ENCODE data around the gene FBXO22.

Gene FBXO22

GRCh38 chr15:75985971-75986370 lies 82.3 kb downstream of the FBXO22 start:
- H3K4me3 ChIP-seq (ENCODE audit: low read depth, low read length): no peak overlapping the region
- no peak for TF ChIP-seq CTCF (IDR thresholded peaks at IDR 0.05; ENCODE audit: low read depth, low read length, missing control alignments)
- in situ Hi-C loops (cut with HindIII; ENCODE audit: low sequenced_read_pairs): no loop called here
- DNase-seq (ENCODE audit: low read depth): no peak

- no peak for TF ChIP-seq CTCF (IDR thresholded peaks at IDR 0.05; ENCODE audit: low read depth, low read length, missing control alignments)
- DNase-seq (ENCODE audit: low read depth): no peak
- H3K4me3 ChIP-seq (ENCODE audit: low read depth, low read length): no peak overlapping the region
- in situ Hi-C loops (cut with HindIII; ENCODE audit: low sequenced_read_pairs): no loop called here
These were observed 85.4 kb downstream of the FBXO22 start for GRCh38 chr15:75989045-75989444.

- H3K4me3 ChIP-seq (ENCODE audit: low read depth, low read length): no peak overlapping the region
- TF ChIP-seq CTCF (IDR thresholded peaks at IDR 0.05; ENCODE audit: low read depth, low read length, missing control alignments): no peak
- DNase-seq (ENCODE audit: low read depth): no peak
- in situ Hi-C loops (cut with HindIII; ENCODE audit: low sequenced_read_pairs): no loop called here
These were observed 86.2 kb downstream of the FBXO22 start for GRCh38 chr15:75989875-75990274.

All from astrocyte of the cerebellum (primary cell).